HCT116 (cell line): ENCODE results near the gene ORC3. TPM values are rescaled to one million over a fixed set of nuclear protein-coding genes. Genes with fewer than 3 reads are reported as not detected.

ENCODE experiments used
- ATAC-seq: fragments of 200-7000 bp; cut with Tn5 transposase; 2 replicates; pipeline ENCODE4 v1.9.1; 2020; ENCODE audit warnings: mild to moderate bottlenecking, moderate library complexity
- BruUV-seq: library from RNA; stranded (reverse); fragments of 400-500 nt; replicated peaks from 2 replicates; lab custom pipeline; 2021; lab: Mats Ljungman, UMichigan
- CTCF ChIA-PET: fragments of 300-600 bp; sonication (Branson Sonifier 250); formaldehyde crosslinking; loops from one replicate; lab custom pipeline; 2021; ENCODE audit warnings: antibody characterized with exemption; lab: Charles Lee
- POLR2A ChIA-PET: fragments of 300-600, 350-600 bp; sonication (Branson Sonifier 250); formaldehyde crosslinking; loops from one replicate; lab custom pipeline; 2021; ENCODE audit warnings: antibody characterized with exemption; lab: Charles Lee
- RAD21 ChIA-PET, 2 experiments: fragments of 300-600 bp; sonication (Branson Sonifier 250); formaldehyde crosslinking; loops; one replicate each; lab custom pipeline; 2023; ENCODE audit warnings: low total read pairs in 2 of 2; ENCODE audit not compliant: uncharacterized antibody in 2 of 2, unreplicated experiment in 2 of 2, low non-redundant PET in 1 of 2; lab: Charles Lee
- DNase-seq: peaks from one replicate; pipeline ENCODE4 v3.0.0-alpha.2; 2010; ENCODE audit warnings: low read depth, low spot score
- H2AFZ ChIP-seq: fragments of 200-600 bp; shearing (Covaris generic), sonication (generic); 2 replicates; pipeline ENCODE4 v1.6.1; 2017; ENCODE audit warnings: low read depth, mixed run types, mixed read lengths, antibody characterized with exemption, low read length; ENCODE audit not compliant: poor library complexity, severe bottlenecking
- H3K27ac ChIP-seq: 2 replicates; pipeline ENCODE4 v1.5.1; 2012; ENCODE audit warnings: low read depth, low read length
- H3K27me3 ChIP-seq: fragments of 200-600 bp; sonication (generic); 2 replicates; pipeline ENCODE4 v1.6.1; 2016; ENCODE audit warnings: mixed run types, low read length, mixed read lengths; ENCODE audit not compliant: insufficient read depth
- H3K36me3 ChIP-seq, 2 experiments: fragments of 200-500 bp in 1 of 2; fragments of 200-600 bp in 1 of 2; sonication (Bioruptor generic) in 1 of 2; sonication (generic) in 1 of 2; 2 replicates each; pipeline versions ENCODE4 v1.5.1 to v1.6.1; 2014 to 2016; ENCODE audit warnings: low read length in 2 of 2, inconsistent platforms in 1 of 2, mixed read lengths in 1 of 2, mixed run types in 1 of 2; ENCODE audit not compliant: insufficient read depth in 2 of 2, control insufficient read depth in 1 of 2
- H3K4me1 ChIP-seq, 2 experiments: fragments of 200-600 bp in 1 of 2; sonication (generic) in 1 of 2; 2 replicates each; pipeline versions ENCODE4 v1.5.1 to v1.6.1; 2012 to 2017; ENCODE audit warnings: low read length in 2 of 2, inconsistent platforms in 1 of 2, mild to moderate bottlenecking in 1 of 2, mixed read lengths in 1 of 2, mixed run types in 1 of 2, moderate library complexity in 1 of 2; ENCODE audit not compliant: insufficient read depth in 2 of 2, control insufficient read depth in 1 of 2
- H3K4me2 ChIP-seq: fragments of 200-600 bp; sonication (generic); 2 replicates; pipeline ENCODE4 v1.6.1; 2017; ENCODE audit warnings: mixed run types, low read length, mixed read lengths
- H3K4me3 ChIP-seq, 2 experiments: fragments of 200-600 bp in 1 of 2; sonication (generic) in 1 of 2; replicated peaks in 1 of 2; 2 replicates each; pipeline ENCODE4 v1.5.1; 2011 to 2016; ENCODE audit warnings: low read length in 2 of 2, control low read depth in 1 of 2, low read depth in 1 of 2, mild to moderate bottlenecking in 1 of 2, mixed read lengths in 1 of 2, mixed run types in 1 of 2
- H3K79me2 ChIP-seq: fragments of 200-600 bp; sonication (generic); 2 replicates; pipeline ENCODE4 v1.6.1; 2017; ENCODE audit warnings: mild to moderate bottlenecking, mixed run types, low read length, moderate library complexity, mixed read lengths; ENCODE audit not compliant: insufficient read depth
- H3K9ac ChIP-seq: fragments of 200-600 bp; sonication (generic); 2 replicates; pipeline ENCODE4 v1.6.1; 2016; ENCODE audit warnings: low read length, mixed read lengths
- H3K9me2 ChIP-seq: fragments of 200-600 bp; sonication (generic), shearing (Covaris generic); 2 replicates; pipeline ENCODE4 v1.6.1; 2017; ENCODE audit warnings: mixed run types, mild to moderate bottlenecking, moderate library complexity; ENCODE audit not compliant: insufficient read depth
- H3K9me3 ChIP-seq, 2 experiments: fragments of 200-500 bp in 1 of 2; fragments of 200-600 bp in 1 of 2; sonication (Bioruptor generic) in 1 of 2; sonication (generic) in 1 of 2; 2 replicates each; pipeline ENCODE4 v1.6.1; 2014 to 2017; ENCODE audit warnings: low read length in 2 of 2, mixed read lengths in 2 of 2, inconsistent platforms in 1 of 2, low read depth in 1 of 2, mild to moderate bottlenecking in 1 of 2, mixed run types in 1 of 2, moderate library complexity in 1 of 2; ENCODE audit not compliant: control insufficient read depth in 1 of 2, insufficient read depth in 1 of 2
- H4K20me1 ChIP-seq: fragments of 200-600 bp; sonication (generic), shearing (Covaris generic); 2 replicates; pipeline ENCODE4 v1.6.1; 2017; ENCODE audit warnings: mixed run types, mild to moderate bottlenecking, moderate library complexity; ENCODE audit not compliant: insufficient read depth
- CBX3 ChIP-seq: IDR thresholded peaks from 2 replicates; pipeline ENCODE4 v1.6.1; 2012; ENCODE audit warnings: low read depth
- EGR1 ChIP-seq: IDR thresholded peaks from 2 replicates; pipeline ENCODE4 v1.6.1; 2012; ENCODE audit warnings: low read depth
- EZH2phosphoT487 ChIP-seq: fragments of 200-600 bp; IDR thresholded peaks from 2 replicates; pipeline ENCODE4 v1.6.1; 2018; ENCODE audit warnings: antibody characterized with exemption, borderline replicate concordance
- JUND ChIP-seq: IDR thresholded peaks from 2 replicates; pipeline ENCODE4 v1.6.1; 2012
- MAX ChIP-seq: IDR thresholded peaks from 2 replicates; pipeline ENCODE4 v1.6.1; 2012
- SIN3A ChIP-seq: IDR thresholded peaks from 2 replicates; pipeline ENCODE4 v1.6.1; 2012; ENCODE audit warnings: low read depth
- SP1 ChIP-seq: IDR thresholded peaks from 2 replicates; pipeline ENCODE4 v1.6.1; 2012; ENCODE audit warnings: low read depth
- TCF7L2 ChIP-seq: IDR thresholded peaks from 2 replicates; pipeline ENCODE4 v1.7.0; 2011; ENCODE audit warnings: borderline replicate concordance, inconsistent platforms; ENCODE audit not compliant: insufficient read depth, insufficient read length; ENCODE audit errors: extremely low read depth
- ZBTB33 ChIP-seq: IDR thresholded peaks from 2 replicates; pipeline ENCODE4 v1.6.1; 2011; ENCODE audit warnings: mild to moderate bottlenecking, low read length, moderate library complexity; ENCODE audit not compliant: insufficient replicate concordance; ENCODE audit errors: extremely low read depth
- ZFX ChIP-seq: fragments of 450-650 bp; IDR thresholded peaks from 2 replicates; pipeline ENCODE4 v1.6.1; 2017
- ZNF274 ChIP-seq: fragments of 200-500 bp; sonication (Bioruptor generic); IDR thresholded peaks from 2 replicates; pipeline ENCODE4 v1.6.1; 2014; ENCODE audit warnings: mild to moderate bottlenecking, low read depth, low read length, inconsistent platforms
- intact Hi-C: fragments of 100-400 bp; cut with micrococcal nuclease; formaldehyde crosslinking; loops from 2 replicates; pipeline ENCODE4 v1.10.0; 2022
- total RNA-seq: library from RNA; stranded (reverse); gene quantifications from one replicate; pipeline ENCODE4 v1.2.1, GENCODE V29; 2021; ENCODE audit not compliant: unreplicated experiment
- TF ChIP-seq, protein P1 (sequence below), 3 experiments: fragments of 200-600 bp in 1 of 3; sonication (generic) in 1 of 3; IDR thresholded peaks in 2 of 3; conservative IDR thresholded peaks in 1 of 3; 2 replicates each; pipeline ENCODE4 v1.5.1; 2012 to 2017; ENCODE audit warnings: low read depth in 2 of 3, low read length in 2 of 3, antibody characterized with exemption in 1 of 3, borderline replicate concordance in 1 of 3, control low read depth in 1 of 3, mild to moderate bottlenecking in 1 of 3, mixed read lengths in 1 of 3, mixed run types in 1 of 3, moderate library complexity in 1 of 3; ENCODE audit not compliant: insufficient read depth in 1 of 3

ORC3 gene
- total RNA-seq, 1 experiment from 2014 or later, result 34.2 TPM

DNA sequence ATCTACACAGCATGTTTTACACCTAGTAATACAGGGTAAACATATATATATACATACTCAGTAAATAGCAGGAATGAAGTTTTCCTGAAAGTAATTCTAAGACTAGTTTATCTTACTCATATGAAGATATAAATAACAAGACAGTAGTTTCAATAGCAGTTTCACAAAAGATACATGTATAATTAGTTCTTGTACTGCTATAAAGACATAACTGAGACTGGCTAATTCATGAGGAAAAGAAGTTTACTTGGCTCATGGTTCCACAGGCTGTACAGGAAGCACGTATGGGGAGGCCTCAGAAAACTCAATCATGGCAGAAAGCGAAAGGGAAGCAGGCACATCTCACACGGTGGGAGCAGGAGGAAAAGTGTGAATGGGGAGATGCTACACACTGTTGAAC, 17.1 kb upstream of the ORC3 start:
- Histone ChIP-seq H4K20me1 (peaks cover 27% of the 10 kb centered on the region; the same call in 1 of the 2 replicates), H3K36me3 (0 out of 4 replicates have a peak, but pooled peaks cover 0 to 3% of the 10 kb centered on the region in 2 experiments), H3K27ac (no peak overlapping the region), H3K9me3 (no peaks in the 10 kb centered on the region), H3K9ac (no peak overlapping the region), H3K9me2 (no peaks in the 10 kb centered on the region), H3K27me3 (no peaks in the 10 kb centered on the region), H3K4me3 (no peak overlapping the region), H3K4me1 (no peaks in the 10 kb centered on the region), H2AFZ (no peak overlapping the region), H3K79me2 (peaks cover 94% of the 10 kb centered on the region), H3K4me2 (no peak overlapping the region)
- DNase-seq (no peak), ATAC-seq (no peak)
- BruUV-seq, result no TSS peak
- ChIA-PET CTCF (no interaction called here), POLR2A (no interaction called here), RAD21 (no interaction called here)
- intact Hi-C loops, result no loop called here
- TF ChIP-seq MAX (no peak), SP1 (no peak), JUND (no peak), EZH2phosphoT487 (no peak), EGR1 (no peak), ZNF274 (no peak), CBX3 (no peak), SIN3A (no peak), ZBTB33 (no peak), TCF7L2 (no peak), ZFX (no peak)
- TF ChIP-seq, protein P1, sequence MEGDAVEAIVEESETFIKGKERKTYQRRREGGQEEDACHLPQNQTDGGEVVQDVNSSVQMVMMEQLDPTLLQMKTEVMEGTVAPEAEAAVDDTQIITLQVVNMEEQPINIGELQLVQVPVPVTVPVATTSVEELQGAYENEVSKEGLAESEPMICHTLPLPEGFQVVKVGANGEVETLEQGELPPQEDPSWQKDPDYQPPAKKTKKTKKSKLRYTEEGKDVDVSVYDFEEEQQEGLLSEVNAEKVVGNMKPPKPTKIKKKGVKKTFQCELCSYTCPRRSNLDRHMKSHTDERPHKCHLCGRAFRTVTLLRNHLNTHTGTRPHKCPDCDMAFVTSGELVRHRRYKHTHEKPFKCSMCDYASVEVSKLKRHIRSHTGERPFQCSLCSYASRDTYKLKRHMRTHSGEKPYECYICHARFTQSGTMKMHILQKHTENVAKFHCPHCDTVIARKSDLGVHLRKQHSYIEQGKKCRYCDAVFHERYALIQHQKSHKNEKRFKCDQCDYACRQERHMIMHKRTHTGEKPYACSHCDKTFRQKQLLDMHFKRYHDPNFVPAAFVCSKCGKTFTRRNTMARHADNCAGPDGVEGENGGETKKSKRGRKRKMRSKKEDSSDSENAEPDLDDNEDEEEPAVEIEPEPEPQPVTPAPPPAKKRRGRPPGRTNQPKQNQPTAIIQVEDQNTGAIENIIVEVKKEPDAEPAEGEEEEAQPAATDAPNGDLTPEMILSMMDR (IDR thresholded peaks at IDR 0.05 in 2 of 3, conservative IDR thresholded peaks at IDR 0.05 in 1 of 3; ENCODE audit: borderline replicate concordance in 1 of 3, insufficient read depth in 1 of 3, low read depth in 2 of 3, low read length in 2 of 3), result no peak
